A673 (cell line): ENCODE data around the gene GALNT9. TPM values are rescaled to one million over a fixed set of nuclear protein-coding genes. Genes with fewer than 3 reads are reported as not detected.
"Not testable (repeated sequence)": the region's sequence is repeated elsewhere in the genome, so short reads cannot be mapped to it uniquely, and the experiment has no call there.

ENCODE experiments used
- BruUV-seq: library from RNA; stranded (reverse); fragments of 400-500 nt; replicated peaks from 2 replicates; lab custom pipeline; 2021; lab: Mats Ljungman, UMichigan
- CTCF ChIA-PET: fragments of 300-600 bp; sonication (Branson Sonifier 250); formaldehyde crosslinking; loops from one replicate; lab custom pipeline; 2022; ENCODE audit warnings: antibody characterized with exemption; lab: Charles Lee
- POLR2A ChIA-PET: fragments of 300-600 bp; sonication (Branson Sonifier 250); formaldehyde crosslinking; loops from one replicate; lab custom pipeline; 2022; ENCODE audit warnings: antibody characterized with exemption; ENCODE audit not compliant: low non-redundant PET; lab: Charles Lee
- DNase-seq: peaks from one replicate; pipeline ENCODE4 v3.0.0-alpha.2; 2015; ENCODE audit warnings: low spot score
- H3K27ac ChIP-seq: fragments of 200-600 bp; sonication (generic); 2 replicates; pipeline ENCODE4 v1.5.1; 2016; ENCODE audit warnings: mixed run types, low read depth, mild to moderate bottlenecking, mixed read lengths, antibody characterized with exemption, low read length; ENCODE audit not compliant: poor library complexity, severe bottlenecking
- H3K27me3 ChIP-seq: fragments of 200-600 bp; sonication (generic); replicated peaks from 2 replicates; pipeline ENCODE4 v1.6.1; 2017; ENCODE audit warnings: mixed run types, low read depth, mild to moderate bottlenecking, mixed read lengths, antibody characterized with exemption, low read length; ENCODE audit not compliant: insufficient read depth, poor library complexity
- H3K36me3 ChIP-seq: fragments of 200-600 bp; sonication (generic); 2 replicates; pipeline ENCODE4 v1.6.1; 2016; ENCODE audit warnings: mixed run types, mild to moderate bottlenecking, mixed read lengths, antibody characterized with exemption, low read length; ENCODE audit not compliant: insufficient read depth, poor library complexity, severe bottlenecking
- H3K4me1 ChIP-seq: fragments of 200-600 bp; sonication (generic); 2 replicates; pipeline ENCODE4 v1.6.1; 2017; ENCODE audit warnings: mixed run types, mild to moderate bottlenecking, mixed read lengths, antibody characterized with exemption, low read length; ENCODE audit not compliant: insufficient read depth, poor library complexity, severe bottlenecking
- H3K4me3 ChIP-seq: fragments of 200-600 bp; sonication (generic); 2 replicates; pipeline ENCODE4 v1.5.1; 2016; ENCODE audit warnings: low read depth, mixed run types, mild to moderate bottlenecking, mixed read lengths, low read length; ENCODE audit not compliant: poor library complexity, severe bottlenecking
- H3K9me3 ChIP-seq: fragments of 200-600 bp; sonication (generic); 2 replicates; pipeline ENCODE4 v1.6.1; 2016; ENCODE audit warnings: mixed run types, low read depth, mild to moderate bottlenecking, mixed read lengths, antibody characterized with exemption, low read length; ENCODE audit not compliant: poor library complexity, severe bottlenecking
- CTCF ChIP-seq: fragments of 300-800, 200-600 bp; sonication (generic); conservative IDR thresholded peaks from 2 replicates; pipeline ENCODE4 v1.5.1; 2017; ENCODE audit warnings: low read depth, mild to moderate bottlenecking, antibody characterized with exemption, low read length, moderate library complexity, mixed read lengths
- EZH2 ChIP-seq: fragments of 200-600 bp; sonication (generic); IDR thresholded peaks from 2 replicates; pipeline ENCODE4 v1.6.1; 2017; ENCODE audit warnings: borderline replicate concordance, low read depth, mild to moderate bottlenecking, mixed read lengths, antibody characterized with exemption, low read length; ENCODE audit not compliant: poor library complexity, severe bottlenecking
- intact Hi-C: fragments of 100-400 bp; cut with micrococcal nuclease; formaldehyde crosslinking; loops from one replicate; pipeline ENCODE4 v1.10.0; 2022; ENCODE audit not compliant: unreplicated experiment
- total RNA-seq: library from RNA; stranded (reverse); gene quantifications from 2 replicates; pipeline ENCODE4 v1.2.3, GENCODE V29; 2021

The GALNT9 gene
- total RNA-seq, 1 experiment from 2014 or later = 7.4 TPM

- intact Hi-C loops = no loop called here
- H3K4me1 ChIP-seq = no peaks in the 10 kb centered on the region
- no peaks in the 10 kb centered on the region for H3K9me3 ChIP-seq
- no peak for TF ChIP-seq EZH2
- no peak for TF ChIP-seq CTCF
- POLR2A ChIA-PET = no interaction called here
- H3K36me3 ChIP-seq = no peaks in the 10 kb centered on the region
- no peak overlapping the region for H3K27ac ChIP-seq
- no TSS peak for BruUV-seq
- no peak overlapping the region for H3K4me3 ChIP-seq
- CTCF ChIA-PET = no interaction called here
- H3K27me3 ChIP-seq = no peaks in the 10 kb centered on the region
- DNase-seq = peak; percentile 48
Measured at GRCh38 chr12:132300789-132301722, 28.3 kb downstream of the GALNT9 start.

DNA sequence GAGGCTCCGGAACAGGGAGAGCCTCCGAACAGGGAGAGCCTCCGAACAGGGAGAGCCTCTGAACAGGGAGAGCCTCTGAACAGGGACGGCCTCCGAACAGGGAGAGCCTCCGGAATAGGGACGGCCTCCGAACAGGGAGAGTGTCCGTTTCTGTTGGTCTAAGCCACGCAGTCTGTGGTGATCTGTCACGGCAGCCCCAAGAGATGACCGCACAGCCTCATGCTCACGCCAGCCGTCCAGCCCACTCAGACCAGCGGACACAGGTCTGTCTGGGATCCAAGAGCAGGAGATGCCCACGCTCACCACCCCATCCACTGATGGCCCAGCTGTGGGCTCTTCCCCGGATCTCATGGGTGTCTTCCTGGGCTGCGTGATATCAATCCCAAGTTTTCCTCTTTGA is 33.3 kb downstream of the GALNT9 start:
- Histone ChIP-seq H3K27ac (no peak overlapping the region), H3K36me3 (no peaks in the 10 kb centered on the region), H3K4me3 (no peak overlapping the region), H3K4me1 (no peaks in the 10 kb centered on the region), H3K9me3 (no peaks in the 10 kb centered on the region), H3K27me3 (no peaks in the 10 kb centered on the region)
- ChIA-PET POLR2A (no interaction called here), CTCF (no interaction called here)
- intact Hi-C loops = no loop called here
- no TSS peak for BruUV-seq
- TF ChIP-seq EZH2 (no peak), CTCF (no peak)
- DNase-seq = no peak

DNA sequence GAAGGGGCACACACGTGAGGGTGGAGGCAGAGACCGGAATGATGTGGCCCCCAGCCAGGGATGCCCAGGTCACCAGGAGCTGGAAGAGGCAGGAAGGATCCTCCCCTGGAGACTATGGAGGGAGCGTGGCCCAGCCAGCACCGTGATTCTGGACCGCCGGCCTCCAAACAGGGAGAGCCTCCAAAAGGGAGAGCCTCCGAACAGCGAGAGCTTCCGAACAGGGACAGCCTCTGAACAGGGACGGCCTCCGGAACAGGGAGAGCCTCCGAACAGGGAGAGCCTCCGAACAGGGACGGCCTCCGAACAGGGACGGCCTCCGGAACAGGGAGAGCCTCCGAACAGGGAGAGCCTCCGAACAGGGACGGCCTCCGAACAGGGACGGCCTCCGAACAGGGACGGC is 33.8 kb downstream of the GALNT9 start:
- BruUV-seq, H3K9me3 ChIP-seq, DNase-seq, H3K27ac ChIP-seq, intact Hi-C loops, H3K36me3 ChIP-seq, POLR2A ChIA-PET, H3K4me1 ChIP-seq, H3K4me3 ChIP-seq, CTCF ChIA-PET, H3K27me3 ChIP-seq: not testable (repeated sequence)
